Mesenchymal stem cell (in vitro differentiated cells and primary cell): Measurements from ENCODE around the gene STT3A.

Source experiments
- DNase-seq: peaks from one replicate; pipeline ENCODE4 v3.0.0-alpha.2; 2013
- H2AFZ ChIP-seq: one replicate; pipeline ENCODE4 v1.6.1; 2013; ENCODE audit warnings: low read depth, mild to moderate bottlenecking, control low read depth, inconsistent platforms, low read length, moderate library complexity
- H2AK5ac ChIP-seq: 2 replicates; pipeline ENCODE4 v1.6.1; 2013; ENCODE audit warnings: low read length, moderate library complexity, mild to moderate bottlenecking, inconsistent platforms; ENCODE audit not compliant: severe bottlenecking
- H2BK120ac ChIP-seq: one replicate; pipeline ENCODE4 v1.6.1; 2013; ENCODE audit warnings: low read depth, mild to moderate bottlenecking, inconsistent platforms, low read length, moderate library complexity
- H2BK12ac ChIP-seq, 2 experiments: one replicate each; pipeline ENCODE4 v1.6.1; 2013; ENCODE audit warnings: inconsistent platforms in 2 of 2, low read length in 2 of 2, mild to moderate bottlenecking in 2 of 2, moderate library complexity in 2 of 2, control low read depth in 1 of 2
- H2BK15ac ChIP-seq: one replicate; pipeline ENCODE4 v1.6.1; 2013; ENCODE audit warnings: mild to moderate bottlenecking, low read depth, inconsistent platforms; ENCODE audit not compliant: poor library complexity, severe bottlenecking
- H2BK5ac ChIP-seq: 2 replicates; pipeline ENCODE4 v1.6.1; 2013; ENCODE audit warnings: low read depth, mild to moderate bottlenecking, low read length, control low read depth, inconsistent platforms; ENCODE audit not compliant: poor library complexity, severe bottlenecking
- H3K14ac ChIP-seq, 2 experiments: one replicate each; pipeline ENCODE4 v1.6.1; 2013; ENCODE audit warnings: inconsistent platforms in 2 of 2, low read length in 2 of 2, control low read depth in 1 of 2, mild to moderate bottlenecking in 1 of 2, moderate library complexity in 1 of 2
- H3K18ac ChIP-seq, 2 experiments: one replicate each; pipeline ENCODE4 v1.6.1; 2013; ENCODE audit warnings: inconsistent platforms in 2 of 2, low read length in 2 of 2, control low read depth in 1 of 2, low read depth in 1 of 2, mild to moderate bottlenecking in 1 of 2
- H3K23ac ChIP-seq, 2 experiments: one replicate each; pipeline ENCODE4 v1.6.1; 2013; ENCODE audit warnings: inconsistent platforms in 2 of 2, low read length in 2 of 2, mild to moderate bottlenecking in 2 of 2, moderate library complexity in 2 of 2, control low read depth in 1 of 2
- H3K27ac ChIP-seq: 2 replicates; pipeline ENCODE4 v1.5.1; 2013; ENCODE audit warnings: mild to moderate bottlenecking, moderate library complexity, low read length, control low read depth, inconsistent platforms; ENCODE audit not compliant: poor library complexity, severe bottlenecking
- H3K27me3 ChIP-seq, 2 experiments: 2 replicates each; pipeline versions ENCODE4 v1.6.1 to v1.7.0; 2013; ENCODE audit warnings: low read length in 2 of 2, mild to moderate bottlenecking in 2 of 2, moderate library complexity in 2 of 2, control low read depth in 1 of 2, inconsistent platforms in 1 of 2; ENCODE audit not compliant: control insufficient read depth in 1 of 2, insufficient read depth in 1 of 2
- H3K36me3 ChIP-seq, 2 experiments: 2 replicates each; pipeline versions ENCODE4 v1.6.1 to v1.7.0; 2013; ENCODE audit warnings: low read length in 2 of 2, control low read depth in 1 of 2, inconsistent platforms in 1 of 2, low read depth in 1 of 2, mild to moderate bottlenecking in 1 of 2; ENCODE audit not compliant: insufficient read depth in 2 of 2, control insufficient read depth in 1 of 2
- H3K4ac ChIP-seq, 2 experiments: one replicate each; pipeline ENCODE4 v1.6.1; 2013; ENCODE audit warnings: inconsistent platforms in 2 of 2, low read length in 2 of 2, mild to moderate bottlenecking in 2 of 2, moderate library complexity in 2 of 2, control low read depth in 1 of 2, low read depth in 1 of 2
- H3K4me1 ChIP-seq: 2 replicates; pipeline ENCODE4 v1.6.1; 2013; ENCODE audit warnings: low read depth, low read length, control low read depth; ENCODE audit not compliant: control insufficient read depth, insufficient read depth
- H3K4me2 ChIP-seq: 2 replicates; pipeline ENCODE4 v1.6.1; 2013; ENCODE audit warnings: low read length, mild to moderate bottlenecking, inconsistent platforms; ENCODE audit not compliant: poor library complexity, severe bottlenecking
- H3K4me3 ChIP-seq, 2 experiments: 2 replicates each; pipeline versions ENCODE4 v1.5.1 to v1.7.0; 2013; ENCODE audit warnings: low read length in 2 of 2, mild to moderate bottlenecking in 2 of 2, control low read depth in 1 of 2, low read depth in 1 of 2; ENCODE audit not compliant: insufficient read depth in 1 of 2
- H3K79me1 ChIP-seq: replicated peaks from 2 replicates; pipeline ENCODE4 v1.6.1; 2013; ENCODE audit warnings: mild to moderate bottlenecking, control low read depth, low read length, inconsistent platforms; ENCODE audit not compliant: poor library complexity, severe bottlenecking
- H3K9ac ChIP-seq: 2 replicates; pipeline ENCODE4 v1.7.0; 2013; ENCODE audit warnings: mild to moderate bottlenecking, low read length, moderate library complexity
- H3K9me3 ChIP-seq: 2 replicates; pipeline ENCODE4 v1.7.0; 2013; ENCODE audit warnings: mild to moderate bottlenecking, low read length; ENCODE audit not compliant: control insufficient read depth
- H4K8ac ChIP-seq: one replicate; pipeline ENCODE4 v1.6.1; 2013; ENCODE audit warnings: inconsistent platforms, mild to moderate bottlenecking, low read length, moderate library complexity
- H4K91ac ChIP-seq: one replicate; pipeline ENCODE4 v1.6.1; 2013; ENCODE audit warnings: mild to moderate bottlenecking, low read length, inconsistent platforms
- WGBS: methylation state at CpG from one replicate; pipeline ENCODE4 v1.1.7; 2013; ENCODE audit warnings: mixed read lengths; 5-methylcytosine and 5-hydroxymethylcytosine counted together

The STT3A gene

GRCh38 chr11:125623064-125623463, 30.4 kb downstream of the STT3A start:
- no CpG with 5 or more reads among the region's 1 CpG for WGBS
- DNase-seq = no peak
- Histone ChIP-seq H2BK5ac (no peak overlapping the region), H3K4me3 (no peak overlapping the region), H3K27ac (no peak overlapping the region), H3K18ac (no peak overlapping the region), H2BK120ac (no peak overlapping the region), H4K91ac (no peak overlapping the region), H3K79me1 (peaks cover 7% of the 10 kb centered on the region), H4K8ac (no peak overlapping the region), H3K9me3 (no peaks in the 10 kb centered on the region), H2BK12ac (no peak overlapping the region), H2AK5ac (peak overlapping the region; percentile 42), H3K4ac (no peak overlapping the region), H3K14ac (no peak overlapping the region), H2AFZ (no peak overlapping the region), H3K23ac (no peak overlapping the region), H2BK15ac (no peak overlapping the region), H3K36me3 (peaks cover 10 to 48% of the 10 kb centered on the region in 2 experiments), H3K4me2 (no peak overlapping the region), H3K27me3 (no peaks in the 10 kb centered on the region), H3K9ac (peak overlapping the region; percentile 16), H3K4me1 (peaks cover 3% of the 10 kb centered on the region)

GRCh38 chr11:125624756-125625213, 32.1 kb downstream of the STT3A start, which contains the start of gene CHEK1:
Gene CHEK1 (plus strand): TSS chr11:125625163. CDS start chr11:125626769, 1,606 bp downstream.
- peak within 1 kb of the TSS; percentile 96 for H3K9ac ChIP-seq
- no peak within 1 kb of the TSS for H2BK5ac ChIP-seq
- H3K4me2 ChIP-seq = peak within 1 kb of the TSS; percentile 88
- H3K4me1 ChIP-seq = peaks cover 3% of the 10 kb centered on the region
- peak within 1 kb of the TSS; percentile 88 for H2AFZ ChIP-seq
- peak within 1 kb of the TSS; percentile 74 for H4K8ac ChIP-seq
- peak within 1 kb of the TSS in 1 of 2 experiments; percentile 69 for H2BK12ac ChIP-seq
- H3K27me3 ChIP-seq = no peaks in the 10 kb centered on the region
- H3K23ac ChIP-seq = peak within 1 kb of the TSS in 1 of 2 experiments; percentile 0
- H3K36me3 ChIP-seq = peaks cover 7 to 35% of the 10 kb centered on the region in 2 experiments
- peak within 1 kb of the TSS; percentile 22 to 74 for H3K18ac ChIP-seq
- peak within 1 kb of the TSS; percentile 20 to 90 for H3K4ac ChIP-seq
- H3K79me1 ChIP-seq = peaks cover 10% of the 10 kb centered on the region
- 79% methylated on average over 6 of the region's 9 CpGs for WGBS
- peak within 1 kb of the TSS; percentile 52 for H2AK5ac ChIP-seq
- no peak for DNase-seq
- H3K14ac ChIP-seq = peak within 1 kb of the TSS in 1 of 2 experiments; percentile 35
- H2BK15ac ChIP-seq = peak within 1 kb of the TSS; percentile 52
- H3K4me3 ChIP-seq = peak within 1 kb of the TSS; percentile 66 to 91
- peak within 1 kb of the TSS; percentile 75 for H2BK120ac ChIP-seq
- peak within 1 kb of the TSS; percentile 67 for H4K91ac ChIP-seq
- H3K9me3 ChIP-seq = no peaks in the 10 kb centered on the region
- peak within 1 kb of the TSS; percentile 96 for H3K27ac ChIP-seq

GRCh38 chr11:125625225-125625629, 32.6 kb downstream of the STT3A start:
- DNase-seq = no peak
- Histone ChIP-seq H2AFZ (peak overlapping the region; percentile 60), H4K8ac (peak overlapping the region; percentile 74), H3K9me3 (no peaks in the 10 kb centered on the region), H3K14ac (no peak overlapping the region), H3K23ac (peak overlapping the region in 1 of 2 experiments; percentile 0), H3K4me2 (peak overlapping the region; percentile 88), H3K4me1 (peaks cover 3% of the 10 kb centered on the region), H3K27ac (peak overlapping the region; percentile 96), H2BK15ac (peak overlapping the region; percentile 52), H3K4ac (peak overlapping the region; percentile 2 to 20), H3K27me3 (no peaks in the 10 kb centered on the region), H3K79me1 (peaks cover 10% of the 10 kb centered on the region), H3K9ac (peak overlapping the region; percentile 96), H4K91ac (peak overlapping the region; percentile 48), H3K36me3 (peaks cover 7 to 35% of the 10 kb centered on the region in 2 experiments), H3K4me3 (peak overlapping the region; percentile 66 to 91), H2BK5ac (no peak overlapping the region), H3K18ac (peak overlapping the region; percentile 22 to 74), H2BK12ac (no peak overlapping the region), H2AK5ac (no peak overlapping the region), H2BK120ac (no peak overlapping the region)
- WGBS = 8% methylated on average over 20 of the region's 20 CpGs

- Histone ChIP-seq H3K4me1 (peaks cover 3% of the 10 kb centered on the region), H3K9me3 (no peaks in the 10 kb centered on the region), H4K8ac (peak overlapping the region; percentile 74), H2BK5ac (no peak overlapping the region), H2BK120ac (peak overlapping the region; percentile 75), H3K4ac (peak overlapping the region; percentile 20 to 90), H3K4me3 (peak overlapping the region; percentile 66 to 91), H2AFZ (peak overlapping the region; percentile 88), H3K23ac (no peak overlapping the region), H2BK12ac (peak overlapping the region in 1 of 2 experiments; percentile 69), H2AK5ac (no peak overlapping the region), H3K27me3 (no peaks in the 10 kb centered on the region), H3K79me1 (peaks cover 10% of the 10 kb centered on the region), H3K14ac (peak overlapping the region in 1 of 2 experiments; percentile 35), H4K91ac (peak overlapping the region; percentile 67), H3K4me2 (peak overlapping the region; percentile 88), H2BK15ac (peak overlapping the region; percentile 52), H3K27ac (peak overlapping the region; percentile 96), H3K9ac (peak overlapping the region; percentile 96), H3K36me3 (peaks cover 7 to 32% of the 10 kb centered on the region in 2 experiments), H3K18ac (peak overlapping the region; percentile 22 to 74)
- peak; percentile 93 for DNase-seq
- WGBS = under 1% methylated on average over 49 of the region's 51 CpGs
These were observed 33.1 kb downstream of the STT3A start for GRCh38 chr11:125625630-125626287.
